Endometrium (tissue), 2 donors: ENCODE results near the gene KRT24.

Source experiments
- FAIRE-seq: peaks from 2 replicates; lab custom pipeline; 2012; peaks lifted over from hg19 to GRCh38; lab: Jason Lieb, UNC
- donor health status: control.
- donor health status: control.

KRT24 gene

GRCh38 chr17:40694584-40694983, 9.0 kb downstream of the KRT24 start:
- FAIRE-seq: no peak

GRCh38 chr17:40687106-40687505, 16.4 kb downstream of the KRT24 start:
- no peak for FAIRE-seq

- FAIRE-seq: no peak
Measured at GRCh38 chr17:40686192-40686591, 17.4 kb downstream of the KRT24 start.

GRCh38 chr17:40680998-40681397, 22.6 kb downstream of the KRT24 start:
- FAIRE-seq: no peak

- no peak for FAIRE-seq
Measured at GRCh38 chr17:40679523-40679907, 24.0 kb downstream of the KRT24 start.

- no peak for FAIRE-seq
Measured at GRCh38 chr17:40678902-40679522, 24.5 kb downstream of the KRT24 start.

- no peak for FAIRE-seq
Measured at GRCh38 chr17:40675905-40676304, 27.6 kb downstream of the KRT24 start.

- FAIRE-seq: no peak
Measured at GRCh38 chr17:40672654-40673053, 30.9 kb downstream of the KRT24 start.

- no peak for FAIRE-seq
Measured at GRCh38 chr17:40671282-40671681, 32.3 kb downstream of the KRT24 start.

- FAIRE-seq: no peak
Measured at GRCh38 chr17:40666331-40666730, 37.2 kb downstream of the KRT24 start.

- FAIRE-seq: no peak
Measured at GRCh38 chr17:40664582-40665333, 38.8 kb downstream of the KRT24 start, which contains the start of gene KRT222. Gene KRT222, minus strand, starts transcription at chr17:40665177. Its CDS starts 78 bp downstream, at chr17:40665099.

- no peak for FAIRE-seq
Measured at GRCh38 chr17:40663252-40663651, 40.3 kb downstream of the KRT24 start.

- no peak for FAIRE-seq
Measured at GRCh38 chr17:40659911-40660310, 43.6 kb downstream of the KRT24 start.

GRCh38 chr17:40658396-40658795, 45.2 kb downstream of the KRT24 start:
- no peak for FAIRE-seq

- FAIRE-seq: no peak
Measured at GRCh38 chr17:40651939-40652338, 51.6 kb downstream of the KRT24 start.

- no peak for FAIRE-seq
Measured at GRCh38 chr17:40648384-40648968, 55.1 kb downstream of the KRT24 start.
